GM10266 (cell line): ENCODE results near the gene ASB13.

Experiments
- DNase-seq: peaks from one replicate; pipeline ENCODE4 v3.0.0; 2012; ENCODE audit errors: extremely low spot score
- TF ChIP-seq, protein P1 (sequence below): IDR thresholded peaks from 2 replicates; pipeline ENCODE4 v1.5.1; 2012; ENCODE audit warnings: mild to moderate bottlenecking, low read depth; ENCODE audit not compliant: control insufficient read depth, insufficient read depth; ENCODE audit errors: missing control alignments

Gene ASB13

DNA sequence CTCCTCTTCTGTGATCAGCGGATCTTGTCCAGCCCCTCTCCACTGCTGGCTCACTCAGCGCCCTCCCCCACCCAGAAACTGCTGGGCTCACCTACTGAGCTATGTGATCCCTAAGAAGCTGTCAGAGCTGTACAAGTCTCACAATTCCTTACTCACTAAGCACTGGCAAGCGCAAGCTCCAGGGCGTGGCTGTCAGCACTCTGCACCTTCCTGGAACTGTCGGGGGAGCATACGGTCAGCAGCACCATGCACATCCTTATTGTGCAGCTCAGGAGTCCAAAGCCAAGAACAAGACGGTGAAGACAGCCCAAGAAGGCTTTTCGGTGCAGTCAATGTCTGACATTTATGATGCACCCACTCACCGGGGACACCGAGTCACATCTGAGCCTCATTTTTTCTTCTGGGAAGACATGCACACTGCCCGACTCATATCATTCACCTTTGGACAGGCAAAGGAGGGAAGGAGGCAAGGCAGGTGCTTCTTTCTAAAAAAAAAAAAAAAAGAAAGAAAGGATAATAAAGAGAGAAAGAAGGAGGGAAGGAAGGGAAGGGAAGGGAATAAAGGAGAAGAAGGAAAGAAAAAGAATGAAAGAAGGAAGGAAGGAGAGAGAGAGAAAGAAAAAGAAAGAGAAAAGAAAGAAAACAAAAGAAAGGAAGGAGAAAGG lies 56.3 kb downstream of the ASB13 start:
- TF ChIP-seq, protein P1, sequence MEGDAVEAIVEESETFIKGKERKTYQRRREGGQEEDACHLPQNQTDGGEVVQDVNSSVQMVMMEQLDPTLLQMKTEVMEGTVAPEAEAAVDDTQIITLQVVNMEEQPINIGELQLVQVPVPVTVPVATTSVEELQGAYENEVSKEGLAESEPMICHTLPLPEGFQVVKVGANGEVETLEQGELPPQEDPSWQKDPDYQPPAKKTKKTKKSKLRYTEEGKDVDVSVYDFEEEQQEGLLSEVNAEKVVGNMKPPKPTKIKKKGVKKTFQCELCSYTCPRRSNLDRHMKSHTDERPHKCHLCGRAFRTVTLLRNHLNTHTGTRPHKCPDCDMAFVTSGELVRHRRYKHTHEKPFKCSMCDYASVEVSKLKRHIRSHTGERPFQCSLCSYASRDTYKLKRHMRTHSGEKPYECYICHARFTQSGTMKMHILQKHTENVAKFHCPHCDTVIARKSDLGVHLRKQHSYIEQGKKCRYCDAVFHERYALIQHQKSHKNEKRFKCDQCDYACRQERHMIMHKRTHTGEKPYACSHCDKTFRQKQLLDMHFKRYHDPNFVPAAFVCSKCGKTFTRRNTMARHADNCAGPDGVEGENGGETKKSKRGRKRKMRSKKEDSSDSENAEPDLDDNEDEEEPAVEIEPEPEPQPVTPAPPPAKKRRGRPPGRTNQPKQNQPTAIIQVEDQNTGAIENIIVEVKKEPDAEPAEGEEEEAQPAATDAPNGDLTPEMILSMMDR: no peak
- no peak for DNase-seq

DNA sequence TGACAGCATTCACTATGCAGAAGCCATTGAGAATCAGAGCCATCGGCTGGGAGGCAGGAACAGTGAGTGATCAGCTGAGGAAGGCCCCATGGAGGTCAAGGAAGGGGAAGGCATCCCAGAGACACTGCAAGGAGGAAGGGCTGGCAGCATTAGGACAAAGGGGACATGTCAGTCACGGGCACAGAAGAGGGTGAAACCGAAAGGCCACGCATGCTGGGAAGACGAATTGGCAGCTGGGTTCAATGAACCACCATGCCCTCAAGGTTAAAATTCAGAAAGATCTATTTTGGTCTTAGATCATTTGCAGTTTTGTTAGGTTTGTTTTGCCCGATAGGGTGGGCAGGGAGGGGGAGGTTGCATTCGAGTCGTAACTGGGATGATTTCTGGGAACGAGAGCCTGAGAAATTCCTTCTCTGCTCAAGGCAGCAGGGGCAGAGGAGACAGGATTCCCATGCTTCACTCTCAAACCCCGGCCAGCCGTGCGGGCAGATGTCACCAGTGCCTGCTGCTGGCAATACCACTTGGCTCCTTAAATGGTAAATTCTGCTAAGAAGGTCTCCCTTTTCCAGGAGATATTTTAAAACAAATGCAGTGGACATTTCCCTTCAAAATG lies 57.7 kb downstream of the ASB13 start:
- DNase-seq: no peak
- TF ChIP-seq, protein P1: no peak

DNA sequence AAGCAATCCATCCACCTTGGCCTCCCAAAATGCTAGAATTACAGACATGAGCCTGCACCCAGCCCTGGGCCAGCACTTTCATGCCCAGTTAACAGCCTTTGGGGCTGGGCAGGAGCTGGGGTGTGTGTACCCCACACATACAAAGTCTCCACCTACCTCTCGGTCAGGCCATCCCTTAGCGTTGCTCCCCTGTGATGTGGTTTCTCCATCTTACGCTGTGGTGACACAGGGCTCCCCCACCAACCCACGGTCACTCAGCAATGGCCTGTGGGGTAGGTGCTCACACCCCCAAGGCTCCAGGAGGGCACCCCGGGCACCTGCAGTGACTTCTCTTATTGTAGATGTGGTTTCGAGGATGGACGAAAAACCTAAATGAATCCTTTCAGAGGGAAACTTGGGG lies 58.8 kb downstream of the ASB13 start:
- no peak for DNase-seq
- TF ChIP-seq, protein P1: no peak

DNA sequence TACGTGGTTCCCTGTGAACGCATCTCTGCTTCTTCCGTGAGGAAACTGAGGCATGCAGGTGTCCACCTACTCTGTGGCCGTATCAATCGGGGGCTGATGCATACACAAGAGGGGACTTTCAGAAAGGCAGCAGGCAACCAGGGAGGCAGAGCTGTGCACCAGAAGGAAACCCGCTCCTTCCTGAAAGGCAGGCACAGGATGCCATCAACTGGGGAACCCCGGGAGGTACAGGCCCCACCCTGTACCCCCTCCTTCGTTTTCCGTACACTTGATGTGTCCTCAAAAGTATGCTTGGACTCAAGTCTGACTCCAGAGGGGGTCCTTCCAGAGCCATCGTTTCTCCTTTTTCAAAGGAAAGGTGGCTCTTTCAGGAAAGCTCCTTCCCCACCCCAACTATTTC lies 59.5 kb downstream of the ASB13 start:
- TF ChIP-seq, protein P1: peak; percentile 9
- DNase-seq: no peak

DNA sequence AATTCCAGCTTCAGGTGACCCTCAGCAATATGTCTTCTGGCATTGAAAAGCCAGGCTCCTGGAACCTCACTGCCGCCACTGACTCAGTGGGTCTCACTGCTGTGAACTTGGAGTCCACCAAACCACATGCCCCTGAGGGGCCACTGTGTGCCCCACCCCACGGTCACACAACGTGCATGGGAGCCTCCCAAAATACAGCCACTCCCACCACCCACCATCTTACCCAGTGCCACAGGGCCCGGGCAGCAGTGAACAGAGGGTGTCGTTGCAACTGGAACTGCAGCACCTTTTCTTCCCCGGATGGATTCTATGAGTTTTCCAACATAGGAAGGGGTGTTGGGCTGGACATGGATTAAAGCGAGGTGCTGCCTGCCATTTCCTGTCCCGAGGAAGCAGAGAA lies 60.1 kb downstream of the ASB13 start:
- TF ChIP-seq, protein P1: no peak
- no peak for DNase-seq

DNA sequence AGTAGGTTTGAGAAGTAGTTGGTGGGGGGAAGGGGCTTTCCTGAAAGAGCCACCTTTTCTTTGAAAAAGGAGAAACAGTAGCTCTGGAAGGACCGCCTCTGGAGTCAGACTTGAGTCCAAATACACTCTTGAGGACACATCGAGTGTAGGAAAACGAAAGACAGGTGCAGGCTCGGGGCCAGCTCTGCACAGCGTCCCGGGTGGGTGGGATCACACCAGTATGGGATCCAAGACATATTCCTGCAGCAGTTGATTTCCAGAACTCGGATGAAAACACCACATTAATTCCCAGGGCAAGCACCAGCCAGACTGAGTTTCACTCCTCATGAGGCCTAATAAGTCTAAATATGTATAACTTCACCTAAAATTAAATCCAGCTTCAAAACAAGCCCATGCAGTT lies 61.4 kb downstream of the ASB13 start:
- TF ChIP-seq, protein P1: no peak
- DNase-seq: no peak

DNA sequence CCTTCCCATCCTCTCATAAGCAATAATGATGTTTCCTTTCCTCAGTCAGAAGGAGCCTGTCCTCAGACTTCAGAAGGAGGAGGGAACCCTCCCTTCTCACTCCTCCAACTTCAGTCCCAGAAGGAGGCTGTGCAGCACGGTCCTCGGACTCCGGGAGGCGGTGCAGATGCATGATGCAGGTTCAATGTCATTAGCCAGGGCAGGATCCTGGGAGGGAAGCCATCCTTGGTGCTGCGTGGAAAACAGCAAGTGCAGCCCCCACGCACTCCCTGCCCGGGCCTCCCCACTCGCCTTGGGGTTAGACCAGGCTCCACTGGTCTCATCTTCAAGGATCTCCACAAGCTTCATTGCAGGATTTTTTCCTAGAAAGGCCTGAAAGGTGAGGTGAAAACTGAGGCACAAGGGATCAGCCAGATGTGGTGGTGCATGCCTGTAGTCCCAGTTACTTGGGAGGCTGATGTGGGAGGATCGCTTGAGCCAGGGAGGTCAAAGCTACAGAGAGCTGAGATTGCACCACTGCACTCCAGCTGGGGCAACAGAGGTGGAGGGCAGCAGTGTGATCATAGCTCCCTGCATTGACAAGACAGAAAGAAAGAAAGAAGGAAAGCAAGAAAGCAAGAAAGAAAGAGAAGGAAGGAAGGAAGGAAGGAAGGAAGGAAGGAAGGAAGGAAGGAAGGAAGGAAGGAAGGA lies 62.0 kb downstream of the ASB13 start:
- no peak for DNase-seq
- TF ChIP-seq, protein P1: no peak
